Caco-2 (cell line): Measurements from ENCODE around the gene TUBB1. TPM values are rescaled to one million over a fixed set of nuclear protein-coding genes. Genes with fewer than 3 reads are reported as not detected.
A peak's percentile ranks its signal among the peaks of the same experiment; 100 is the strongest.

Source experiments
- BruUV-seq: library from RNA; stranded (reverse); fragments of 400-500 nt; replicated peaks from 2 replicates; lab custom pipeline; 2021; lab: Mats Ljungman, UMichigan
- CTCF ChIA-PET: fragments of 300-600 bp; sonication (Branson Sonifier 250); formaldehyde crosslinking; loops from one replicate; lab custom pipeline; 2022; ENCODE audit warnings: antibody characterized with exemption; lab: Charles Lee
- POLR2A ChIA-PET: fragments of 300-600 bp; sonication (Branson Sonifier 250); formaldehyde crosslinking; loops from one replicate; lab custom pipeline; 2022; ENCODE audit warnings: antibody characterized with exemption; lab: Charles Lee
- DNase-seq, 2 experiments: peaks; one replicate each; pipeline versions ENCODE4 v3.0.0 to v3.0.0-alpha.2; 2020 to 2022
- H3K27me3 ChIP-seq: replicated peaks from 2 replicates; pipeline ENCODE4 v1.6.0; 2011; ENCODE audit warnings: low read length; ENCODE audit not compliant: control insufficient read depth, insufficient read depth
- H3K36me3 ChIP-seq: 2 replicates; pipeline ENCODE4 v1.5.1; 2011; ENCODE audit warnings: low read length; ENCODE audit not compliant: control insufficient read depth, insufficient read depth
- H3K4me1 ChIP-seq: fragments of 250-450 bp; sonication (Bioruptor Pico); 2 replicates; pipeline ENCODE4 v1.5.1; 2020; ENCODE audit warnings: mild to moderate bottlenecking
- H3K4me3 ChIP-seq: 2 replicates; pipeline ENCODE4 v1.5.1; 2011; ENCODE audit warnings: low read depth, mild to moderate bottlenecking, control low read depth, low read length
- H3K9me3 ChIP-seq: fragments of 250-450 bp; sonication (Bioruptor Pico); 2 replicates; pipeline ENCODE4 v1.5.1; 2020; ENCODE audit warnings: mild to moderate bottlenecking, moderate library complexity
- H3K27ac Mint-ChIP-seq: one replicate; pipeline ENCODE4 v1.8.0; 2022; ENCODE audit warnings: mixed read lengths; ENCODE audit not compliant: unreplicated experiment
- H3K27me3 Mint-ChIP-seq: one replicate; pipeline ENCODE4 v1.8.0; 2022; ENCODE audit warnings: mixed read lengths; ENCODE audit not compliant: insufficient read depth, unreplicated experiment
- H3K36me3 Mint-ChIP-seq: one replicate; pipeline ENCODE4 v1.8.0; 2022; ENCODE audit warnings: mild to moderate bottlenecking, mixed read lengths; ENCODE audit not compliant: insufficient read depth, unreplicated experiment
- H3K4me1 Mint-ChIP-seq: one replicate; pipeline ENCODE4 v1.8.0; 2022; ENCODE audit warnings: low read depth, mixed read lengths; ENCODE audit not compliant: unreplicated experiment
- H3K4me3 Mint-ChIP-seq: one replicate; pipeline ENCODE4 v1.8.0; 2022; ENCODE audit warnings: mild to moderate bottlenecking, moderate library complexity, mixed read lengths; ENCODE audit not compliant: unreplicated experiment
- H3K9me3 Mint-ChIP-seq: one replicate; pipeline ENCODE4 v1.8.0; 2022; ENCODE audit warnings: mixed read lengths; ENCODE audit not compliant: unreplicated experiment
- CTCF ChIP-seq, 2 experiments: fragments of 200-600 bp in 1 of 2; IDR thresholded peaks; 1 replicate in 1 of 2; 2 replicates in 1 of 2; pipeline versions ENCODE4 v1.5.1 to v1.8.0; 2011 to 2022; ENCODE audit warnings: antibody characterized with exemption in 1 of 2, control low read depth in 1 of 2, inconsistent platforms in 1 of 2, low read depth in 1 of 2, low read length in 1 of 2, mild to moderate bottlenecking in 1 of 2, moderate library complexity in 1 of 2; ENCODE audit not compliant: insufficient read depth in 1 of 2, severe bottlenecking in 1 of 2, unreplicated experiment in 1 of 2
- intact Hi-C: fragments of 100-400 bp; cut with micrococcal nuclease; formaldehyde crosslinking; loops from one replicate; pipeline ENCODE4 v1.10.0; 2022; ENCODE audit not compliant: unreplicated experiment
- total RNA-seq: library from RNA; stranded (reverse); gene quantifications from 2 replicates; pipeline ENCODE4 v1.2.3, GENCODE V29; 2022

Gene TUBB1
- total RNA-seq, 1 experiment from 2014 or later, result 0.18 TPM

- peaks cover 14% of the 10 kb centered on the region for H3K4me1 ChIP-seq
- H3K27me3 ChIP-seq, result no peaks in the 10 kb centered on the region
- Mint-ChIP-seq H3K36me3 (peaks cover 98% of the 10 kb centered on the region), H3K27ac (no peak overlapping the region), H3K4me3 (no peak overlapping the region), H3K27me3 (no peaks in the 10 kb centered on the region), H3K4me1 (peaks cover 6% of the 10 kb centered on the region), H3K9me3 (no peaks in the 10 kb centered on the region)
- H3K36me3 ChIP-seq, result peaks cover 9% of the 10 kb centered on the region
- no peak for DNase-seq
- ChIA-PET POLR2A (no interaction called here), CTCF (no interaction called here)
- no peaks in the 10 kb centered on the region for H3K9me3 ChIP-seq
- BruUV-seq, result no TSS peak
- H3K4me3 ChIP-seq, result no peak overlapping the region
- TF ChIP-seq CTCF (IDR thresholded peaks at IDR 0.05; ENCODE audit: insufficient read depth in 1 of 2, low read depth in 1 of 2, low read length in 1 of 2, severe bottlenecking in 1 of 2, unreplicated experiment in 1 of 2), result no peak
- intact Hi-C loops, result no loop called here
These were observed 8.6 kb downstream of the TUBB1 start for GRCh38 chr20:59027741-59028320.

DNA sequence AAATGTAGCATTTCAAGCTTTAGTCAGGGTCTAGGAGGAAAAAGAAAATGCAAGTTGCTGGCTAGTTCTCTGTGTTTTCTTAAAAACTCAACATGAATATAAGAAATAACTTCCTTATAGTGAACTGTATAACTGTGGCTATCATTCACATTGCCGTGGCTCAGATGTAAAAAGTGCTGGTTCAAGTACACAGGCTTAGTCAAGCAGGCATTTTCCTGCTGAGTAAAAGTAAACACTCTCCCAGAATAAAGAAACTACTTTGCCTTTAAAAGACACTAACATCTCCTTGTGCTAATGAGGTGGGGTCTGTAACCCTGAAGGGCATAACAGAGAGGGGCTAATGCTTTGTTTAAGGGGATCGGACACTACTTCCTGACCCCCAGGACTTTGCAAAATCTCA lies 9.6 kb downstream of the TUBB1 start:
- Mint-ChIP-seq H3K9me3 (no peaks in the 10 kb centered on the region), H3K27me3 (no peaks in the 10 kb centered on the region), H3K4me1 (peaks cover 6% of the 10 kb centered on the region), H3K4me3 (no peak overlapping the region), H3K36me3 (peaks cover 93% of the 10 kb centered on the region), H3K27ac (no peak overlapping the region)
- ChIA-PET CTCF (no interaction called here), POLR2A (no interaction called here)
- no peak for DNase-seq
- Histone ChIP-seq H3K4me1 (peaks cover 21% of the 10 kb centered on the region), H3K9me3 (no peaks in the 10 kb centered on the region), H3K27me3 (no peaks in the 10 kb centered on the region), H3K36me3 (peaks cover 5% of the 10 kb centered on the region; the same call in 1 of the 2 replicates), H3K4me3 (no peak overlapping the region)
- no TSS peak for BruUV-seq
- intact Hi-C loops, result no loop called here
- TF ChIP-seq CTCF (IDR thresholded peaks at IDR 0.05; ENCODE audit: insufficient read depth in 1 of 2, low read depth in 1 of 2, low read length in 1 of 2, severe bottlenecking in 1 of 2, unreplicated experiment in 1 of 2), result no peak

DNA sequence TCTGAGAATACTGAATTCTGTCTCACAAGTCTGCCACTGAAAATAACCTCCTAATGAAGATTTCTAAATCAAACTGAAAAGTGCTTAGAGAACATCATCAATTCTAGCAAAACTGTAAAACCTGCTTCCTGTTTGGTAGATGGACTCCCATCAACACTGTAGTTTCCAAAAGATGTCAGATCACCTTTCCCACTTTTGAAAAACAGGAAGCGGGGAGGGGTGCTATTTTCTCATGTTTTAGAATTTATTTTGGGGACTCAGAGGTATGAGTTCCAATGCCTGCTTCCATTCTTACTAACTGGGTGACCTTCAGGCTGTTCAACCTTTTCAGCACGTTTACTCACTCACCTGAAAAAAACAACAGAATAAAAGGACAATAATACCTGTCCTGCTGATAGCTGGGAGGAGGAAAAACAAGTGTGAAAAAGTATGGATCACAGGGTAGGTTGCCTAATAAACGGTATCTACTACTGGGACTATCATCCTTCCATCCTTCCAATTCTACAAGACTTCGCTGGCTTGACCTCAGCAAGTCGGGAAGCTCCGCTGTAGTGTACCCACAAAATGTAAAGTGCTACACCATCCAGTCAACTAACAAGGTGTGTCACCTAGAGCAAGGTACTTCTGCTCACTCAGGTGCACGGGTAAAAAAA lies 11.8 kb downstream of the TUBB1 start:
- TF ChIP-seq CTCF (IDR thresholded peaks at IDR 0.05; ENCODE audit: insufficient read depth in 1 of 2, low read depth in 1 of 2, low read length in 1 of 2, severe bottlenecking in 1 of 2, unreplicated experiment in 1 of 2), result no peak
- Mint-ChIP-seq H3K4me3 (peak overlapping the region; percentile 85), H3K27me3 (no peaks in the 10 kb centered on the region), H3K9me3 (no peaks in the 10 kb centered on the region), H3K36me3 (peaks cover 93% of the 10 kb centered on the region), H3K27ac (peak overlapping the region; percentile 90), H3K4me1 (peaks cover 13% of the 10 kb centered on the region)
- peaks cover 21% of the 10 kb centered on the region for H3K4me1 ChIP-seq
- H3K9me3 ChIP-seq, result no peaks in the 10 kb centered on the region
- H3K27me3 ChIP-seq, result no peaks in the 10 kb centered on the region
- no peak for DNase-seq
- POLR2A ChIA-PET, result interaction anchor here (1.6 to 2.3 kb wide), 4 partner anchors 11 to 50 kb away, joined by 6 to 56 read pairs (median 20); partner anchors contain the start of genes NELFCD and PRELID3B
- peak overlapping the region; percentile 94 for H3K4me3 ChIP-seq
- no TSS peak for BruUV-seq
- CTCF ChIA-PET, result interaction anchor here (0.6 to 1.2 kb wide), 3 partner anchors 17 to 165 kb away, joined by 3 to 4 read pairs (median 4); no protein-coding TSS in a partner anchor
- H3K36me3 ChIP-seq, result peaks cover 9% of the 10 kb centered on the region
- intact Hi-C loops, result loop anchor here (5.0 kb wide), 1 partner anchor 159 kb away; no protein-coding TSS in a partner anchor
